Mucosa of descending colon (tissue), 3 donors: Measurements from ENCODE around the gene BCOR. TPM values are rescaled to one million over a fixed set of nuclear protein-coding genes. Genes with fewer than 3 reads are reported as not detected.
A peak's percentile ranks its signal among the peaks of the same experiment; 100 is the strongest.

ENCODE experiments used
- ATAC-seq: fragments of 200-7000 bp; cut with Tn5 transposase; one replicate; pipeline ENCODE4 v1.9.1; 2020; ENCODE audit warnings: mild to moderate bottlenecking, moderate library complexity
- DNase-seq, 3 donors: peaks; one replicate each; pipeline ENCODE4 v3.0.0-alpha.2; 2020
- H3K36me3 ChIP-seq: fragments of 200-600 bp; one replicate; pipeline ENCODE4 v1.8.0; 2021; ENCODE audit warnings: low read depth, mild to moderate bottlenecking
- H3K4me1 ChIP-seq: fragments of 200-600 bp; one replicate; pipeline ENCODE4 v1.8.0; 2021; ENCODE audit warnings: low read depth, mild to moderate bottlenecking
- H3K4me3 ChIP-seq: fragments of 200-600 bp; one replicate; pipeline ENCODE4 v1.8.0; 2021; ENCODE audit warnings: mild to moderate bottlenecking
- H3K9me3 ChIP-seq: fragments of 200-600 bp; one replicate; pipeline ENCODE4 v1.8.0; 2021; ENCODE audit warnings: mild to moderate bottlenecking
- CTCF ChIP-seq: fragments of 200-600 bp; IDR thresholded peaks from one replicate; pipeline ENCODE4 v1.8.0; 2022; ENCODE audit warnings: antibody characterized with exemption, mild to moderate bottlenecking
- intact Hi-C, 2 donors: fragments of 100-400 bp; cut with DNase I in 1 of 2; cut with micrococcal nuclease in 1 of 2; formaldehyde crosslinking; loops; one replicate each; pipeline versions ENCODE4 v1.11.0 to v1.11.1; 2022; cut with DNase I, micrococcal nuclease
- total RNA-seq, 3 donors: library from RNA; stranded (reverse); fragmentation: NEBNext Ultra II Directional in 2 of 3; extraction: Animal tissue kit (Norgen Biotek cat#: 25700) in 2 of 3; gene quantifications; one replicate each; pipeline versions ENCODE4 v1.2.1 to v1.2.4, GENCODE V29; 2021 to 2023
- donor health status: DM: no; HTN: no; CAD: no; lungs with moderate emphysema.
- donor health status: DM: no; HTN: no; CAD: no.
- donor health status: DM: no; HTN: yes; CAD: no.

The BCOR gene
- total RNA-seq, 3 donors from 2014 or later = 18.7 to 26.3 (median 23.6) TPM

GRCh38 chrX:40005292-40006011, 92.3 kb downstream of the BCOR start:
- no peaks in the 10 kb centered on the region for H3K9me3 ChIP-seq
- H3K4me1 ChIP-seq = peaks cover 5% of the 10 kb centered on the region
- DNase-seq (peak in 1 of 3 donors; percentile 37), ATAC-seq (peak; percentile 30)
- H3K36me3 ChIP-seq = no peaks in the 10 kb centered on the region
- intact Hi-C loops = no loop called here
- H3K4me3 ChIP-seq = no peak overlapping the region
- no peak for TF ChIP-seq CTCF

GRCh38 chrX:40004921-40005291, 92.9 kb downstream of the BCOR start:
- Histone ChIP-seq H3K9me3 (no peaks in the 10 kb centered on the region), H3K4me3 (no peak overlapping the region), H3K36me3 (no peaks in the 10 kb centered on the region), H3K4me1 (peaks cover 5% of the 10 kb centered on the region)
- DNase-seq (no peak), ATAC-seq (no peak)
- intact Hi-C loops = no loop called here
- no peak for TF ChIP-seq CTCF

- Histone ChIP-seq H3K4me1 (peaks cover 5% of the 10 kb centered on the region), H3K36me3 (no peaks in the 10 kb centered on the region), H3K4me3 (no peak overlapping the region), H3K9me3 (no peaks in the 10 kb centered on the region)
- DNase-seq (no peak), ATAC-seq (no peak)
- intact Hi-C loops = no loop called here
- TF ChIP-seq CTCF = no peak
Observed at GRCh38 chrX:40004246-40004535, 93.6 kb downstream of the BCOR start.

- H3K9me3 ChIP-seq = no peaks in the 10 kb centered on the region
- intact Hi-C loops = no loop called here
- H3K4me1 ChIP-seq = peaks cover 5% of the 10 kb centered on the region
- ATAC-seq (no peak), DNase-seq (no peak)
- H3K36me3 ChIP-seq = no peaks in the 10 kb centered on the region
- H3K4me3 ChIP-seq = no peak overlapping the region
- TF ChIP-seq CTCF = no peak
Observed at GRCh38 chrX:40003428-40004245, 94.1 kb downstream of the BCOR start.

- TF ChIP-seq CTCF = no peak
- ATAC-seq (no peak), DNase-seq (no peak)
- intact Hi-C loops = no loop called here
- Histone ChIP-seq H3K36me3 (no peaks in the 10 kb centered on the region), H3K4me3 (no peak overlapping the region), H3K9me3 (no peaks in the 10 kb centered on the region), H3K4me1 (peaks cover 5% of the 10 kb centered on the region)
Observed at GRCh38 chrX:40003071-40003427, 94.7 kb downstream of the BCOR start.
